Tibial artery (tissue), 4 donors: ENCODE results near the gene HUS1.
"Not testable (repeated sequence)": the region's sequence is repeated elsewhere in the genome, so short reads cannot be mapped to it uniquely, and the experiment has no call there.

Source experiments
- DNase-seq, 2 donors: peaks; one replicate each; pipeline ENCODE4 v3.0.0-alpha.2; 2019
- H3K27ac ChIP-seq, 2 donors: fragments of 200-600 bp; sonication (generic) in 1 of 2; 1 replicate in 1 of 2; 2 replicates in 1 of 2; pipeline ENCODE4 v1.5.1; 2018 to 2019; ENCODE audit warnings: mild to moderate bottlenecking in 1 of 2
- H3K27me3 ChIP-seq, 2 donors: fragments of 200-600 bp; sonication (generic) in 1 of 2; one replicate each; pipeline versions ENCODE4 v1.5.1 to v1.6.0; 2016 to 2019
- H3K36me3 ChIP-seq, 3 donors: fragments of 200-600 bp; sonication (generic) in 2 of 3; one replicate each; pipeline ENCODE4 v1.5.1; 2016 to 2019; ENCODE audit warnings: mild to moderate bottlenecking in 2 of 3
- H3K4me1 ChIP-seq, 4 donors: fragments of 200-600 bp; sonication (generic) in 2 of 4; 1 replicate in 3 of 4; 2 replicates in 1 of 4; pipeline ENCODE4 v1.5.1; 2016 to 2019
- H3K4me3 ChIP-seq, 2 donors: fragments of 200-600 bp; sonication (generic) in 1 of 2; 1 replicate in 1 of 2; 2 replicates in 1 of 2; pipeline ENCODE4 v1.5.1; 2018 to 2019; ENCODE audit warnings: mild to moderate bottlenecking in 2 of 2
- H3K9me3 ChIP-seq, 3 donors: fragments of 200-600 bp; sonication (generic) in 1 of 3; one replicate each; pipeline ENCODE4 v1.5.1; 2016 to 2019
- CTCF ChIP-seq, 2 experiments: fragments of 200-600 bp in 1 of 2; fragments of 450-650 bp in 1 of 2; IDR thresholded peaks; one replicate each; pipeline ENCODE4 v1.5.1; 2017 to 2019; ENCODE audit warnings: antibody characterized with exemption in 2 of 2, mild to moderate bottlenecking in 1 of 2, moderate library complexity in 1 of 2
- intact Hi-C: fragments of 100-400 bp; cut with DNase I; formaldehyde crosslinking; loops from one replicate; pipeline ENCODE4 v1.15.0; 2023; ENCODE audit warnings: low total_unique reads

The HUS1 gene

DNA sequence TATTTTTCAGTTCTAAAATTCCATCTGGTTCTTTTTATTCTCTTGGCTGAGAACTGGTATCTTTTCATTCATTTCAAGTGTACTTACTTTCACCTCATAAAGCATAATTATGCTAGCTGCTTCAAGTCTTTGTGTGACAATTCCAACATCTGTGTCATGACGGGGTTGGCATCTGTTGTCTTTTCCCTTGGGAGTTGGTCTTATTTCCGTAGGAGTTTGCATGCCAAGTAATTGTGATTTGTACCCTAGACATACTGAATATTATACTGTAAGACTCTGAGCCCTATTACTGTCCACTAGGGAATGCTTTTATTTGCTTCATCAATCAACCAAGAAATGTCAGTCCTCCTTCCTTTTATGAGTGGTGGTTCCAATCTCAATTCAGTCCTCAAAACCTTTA lies 24.6 kb upstream of the HUS1 start:
- Histone ChIP-seq H3K9me3 (no peaks in the 10 kb centered on the region), H3K4me1 (no peaks in the 10 kb centered on the region), H3K4me3 (no peak overlapping the region), H3K36me3 (no peaks in the 10 kb centered on the region), H3K27me3 (no peaks in the 10 kb centered on the region), H3K27ac (no peak overlapping the region)
- intact Hi-C loops: no loop called here
- DNase-seq: no peak
- TF ChIP-seq CTCF (IDR thresholded peaks at IDR 0.05): no peak

DNA sequence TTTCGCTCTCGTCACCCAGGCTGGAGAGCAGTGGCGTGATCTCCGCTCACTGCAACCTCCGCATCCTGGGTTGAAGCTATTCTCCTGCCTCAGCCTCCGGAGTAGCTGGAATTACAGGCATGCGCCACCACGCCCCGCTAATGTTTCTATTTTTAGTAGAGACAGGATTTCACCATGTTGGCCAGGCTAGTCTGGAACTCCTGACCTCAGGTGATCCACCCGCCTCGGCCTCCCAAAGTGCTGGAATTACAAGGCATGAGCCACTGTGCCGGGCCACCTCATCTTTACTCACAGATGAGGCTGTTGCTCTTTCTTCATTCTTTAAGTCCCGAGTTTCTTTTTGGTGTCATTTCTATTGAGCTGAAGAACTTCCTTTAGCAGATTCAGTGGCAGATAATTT lies 20.7 kb upstream of the HUS1 start:
- H3K27ac ChIP-seq, H3K4me3 ChIP-seq, DNase-seq, intact Hi-C loops, H3K9me3 ChIP-seq, H3K4me1 ChIP-seq, H3K36me3 ChIP-seq, H3K27me3 ChIP-seq: not testable (repeated sequence)

DNA sequence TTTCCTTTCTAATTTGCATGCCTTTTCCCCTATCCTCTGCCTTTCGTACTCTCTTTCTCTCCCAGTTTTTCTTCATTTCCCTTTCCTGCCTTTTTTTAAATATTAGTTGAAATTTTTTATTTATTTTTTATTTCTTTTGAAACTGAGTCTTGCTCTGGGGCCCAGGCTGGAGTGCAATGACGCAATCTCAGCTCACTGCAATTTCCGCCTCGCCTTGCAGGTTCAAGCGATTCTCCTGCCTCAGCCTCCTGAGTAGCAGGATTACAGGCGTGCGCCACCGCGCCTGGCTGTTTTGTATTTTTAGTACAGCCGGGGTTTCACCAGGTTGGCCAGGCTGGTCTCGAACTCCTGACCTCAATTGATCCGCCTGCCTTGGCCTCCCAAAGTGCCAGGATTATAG lies 20.0 kb upstream of the HUS1 start:
- H3K27me3 ChIP-seq: no peaks in the 10 kb centered on the region
- H3K4me3 ChIP-seq: no peak overlapping the region
- H3K36me3 ChIP-seq: no peaks in the 10 kb centered on the region
- no peaks in the 10 kb centered on the region for H3K4me1 ChIP-seq
- no peak for DNase-seq
- no peaks in the 10 kb centered on the region for H3K9me3 ChIP-seq
- TF ChIP-seq CTCF (IDR thresholded peaks at IDR 0.05): no peak
- intact Hi-C loops: no loop called here
- no peak overlapping the region for H3K27ac ChIP-seq

- H3K27me3 ChIP-seq: no peaks in the 10 kb centered on the region
- no peak for TF ChIP-seq CTCF (IDR thresholded peaks at IDR 0.05)
- no peak for DNase-seq
- H3K27ac ChIP-seq: peak overlapping the region in 1 of 2 donors; percentile 38
- peaks cover 0 to 6% (median 0%) of the 10 kb centered on the region in 4 donors for H3K4me1 ChIP-seq
- H3K9me3 ChIP-seq: no peaks in the 10 kb centered on the region
- intact Hi-C loops: loop anchor here (5.0 kb wide), 1 partner anchor 120 kb away; no protein-coding TSS in a partner anchor
- H3K4me3 ChIP-seq: no peak overlapping the region
- no peaks in the 10 kb centered on the region for H3K36me3 ChIP-seq
These were observed 13.0 kb upstream of the HUS1 start for GRCh38 chr7:47992446-47992845.

- intact Hi-C loops: loop anchor here (5.0 kb wide), 1 partner anchor 120 kb away; no protein-coding TSS in a partner anchor
- Histone ChIP-seq H3K27ac (peak overlapping the region in 1 of 2 donors; percentile 38), H3K4me1 (peaks cover 0 to 6% (median 0%) of the 10 kb centered on the region in 4 donors), H3K36me3 (no peaks in the 10 kb centered on the region), H3K27me3 (no peaks in the 10 kb centered on the region), H3K4me3 (peak overlapping the region; percentile 44 to 57), H3K9me3 (no peaks in the 10 kb centered on the region)
- peak; percentile 88 to 90 for DNase-seq
- TF ChIP-seq CTCF (IDR thresholded peaks at IDR 0.05): peak; percentile 63 to 65
These were observed 12.4 kb upstream of the HUS1 start for GRCh38 chr7:47991741-47992311.

GRCh38 chr7:47991270-47991669 lies 11.9 kb upstream of the HUS1 start:
- H3K4me1 ChIP-seq: peaks cover 0 to 6% (median 0%) of the 10 kb centered on the region in 4 donors
- peak overlapping the region in 1 of 2 donors; percentile 38 for H3K27ac ChIP-seq
- no peak for DNase-seq
- no peaks in the 10 kb centered on the region for H3K9me3 ChIP-seq
- H3K36me3 ChIP-seq: no peaks in the 10 kb centered on the region
- intact Hi-C loops: loop anchor here (5.0 kb wide), 1 partner anchor 121 kb away; no protein-coding TSS in a partner anchor
- no peak for TF ChIP-seq CTCF (IDR thresholded peaks at IDR 0.05)
- peak overlapping the region in 1 of 2 donors; percentile 57 for H3K4me3 ChIP-seq
- H3K27me3 ChIP-seq: no peaks in the 10 kb centered on the region
